Measurements from ENCODE around the gene AURKB.

The AURKB gene

DNA sequence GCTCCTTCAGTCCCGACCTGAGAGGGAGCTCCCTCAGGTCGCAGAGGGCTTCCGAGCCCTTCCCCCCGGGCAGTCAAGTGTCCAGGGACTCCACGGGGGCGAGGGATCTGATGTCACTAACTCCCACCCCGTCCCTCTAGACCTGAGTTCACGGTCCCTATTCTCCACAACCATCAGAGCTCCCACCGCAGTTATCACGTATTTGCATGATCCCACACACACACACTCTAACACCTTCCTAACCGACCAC lies 54.5 kb downstream of the AURKB start:
- peaks cover 55% of the 10 kb centered on the region for H3K4me1 Mint-ChIP-seq (ENCODE audit: low read depth)
- no peak for DNase-seq (ENCODE audit: low spot score)
- H3K27ac Mint-ChIP-seq: no peak overlapping the region
- no peaks in the 10 kb centered on the region for H3K9me3 Mint-ChIP-seq
- no peaks in the 10 kb centered on the region for H3K27me3 Mint-ChIP-seq (ENCODE audit: low read depth)
- H3K4me3 Mint-ChIP-seq: no peak overlapping the region
- peaks cover 22% of the 10 kb centered on the region for H3K36me3 Mint-ChIP-seq (ENCODE audit: low read depth)

GRCh38 chr17:8155231-8155995 lies 55.0 kb downstream of the AURKB start:
- Mint-ChIP-seq H3K27ac (no peak overlapping the region), H3K9me3 (no peaks in the 10 kb centered on the region), H3K36me3 (ENCODE audit: low read depth) (peaks cover 18% of the 10 kb centered on the region), H3K4me1 (ENCODE audit: low read depth) (peaks cover 50% of the 10 kb centered on the region), H3K27me3 (ENCODE audit: low read depth) (no peaks in the 10 kb centered on the region), H3K4me3 (no peak overlapping the region)
- DNase-seq (ENCODE audit: low spot score): no peak
